ENCODE measurements around the gene LAMTOR2. TPM values are rescaled to one million over a fixed set of nuclear protein-coding genes. Genes with fewer than 3 reads are reported as not detected.
A peak's percentile ranks its signal among the peaks of the same experiment; 100 is the strongest.

LAMTOR2 gene
- total RNA-seq, 4 donors from 2014 or later: 17.3 to 97.6 (median 38.1) TPM

DNA sequence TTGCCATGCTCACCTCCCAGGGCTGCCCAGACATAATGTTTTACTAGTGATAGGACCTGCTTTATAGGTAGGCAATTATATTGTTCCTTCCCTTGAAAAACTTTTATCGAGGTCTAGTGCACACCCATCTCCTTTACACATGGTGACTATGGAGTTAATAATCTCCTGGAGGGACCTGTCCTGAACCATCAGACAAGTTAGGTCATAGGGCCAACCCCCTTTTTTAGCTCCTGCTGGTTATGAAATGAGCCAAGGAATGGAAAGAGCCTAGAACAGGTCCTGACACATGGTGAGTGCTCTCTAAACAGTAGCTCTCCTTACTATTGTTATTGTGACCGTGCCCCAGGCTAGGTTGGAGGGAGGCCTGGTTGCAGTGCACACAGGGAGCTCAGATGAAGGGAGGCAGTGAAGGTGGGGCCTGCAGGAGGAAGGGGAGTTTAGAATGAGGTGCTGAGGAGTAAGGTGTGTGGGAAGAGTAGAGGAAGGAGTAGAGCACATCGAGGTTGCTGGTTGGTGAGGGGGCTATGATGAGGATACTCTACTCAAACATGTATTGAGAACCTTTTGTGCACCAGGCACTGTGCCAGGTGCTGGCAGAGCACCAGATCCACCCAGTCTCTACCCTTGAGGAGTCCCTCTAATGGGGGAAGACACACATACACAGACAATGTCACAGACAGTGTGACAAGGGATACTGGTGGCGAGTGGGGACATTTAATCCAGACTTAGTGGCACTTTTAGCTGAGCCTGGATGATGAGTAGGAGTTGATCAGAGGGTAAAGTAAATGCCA is 45.8 kb downstream of the LAMTOR2 start:
- Histone ChIP-seq H3K4me1 (peaks cover 21 to 35% of the 10 kb centered on the region in 2 donors), H3K27ac (peak overlapping the region in 1 of 2 donors; percentile 30), H3K36me3 (no peaks in the 10 kb centered on the region), H3K9me3 (no peaks in the 10 kb centered on the region), H3K27me3 (no peaks in the 10 kb centered on the region), H3K4me3 (no peak overlapping the region)
- no peak for DNase-seq
- intact Hi-C loops (cut with DNase I; ENCODE audit: low total_unique reads): no loop called here
- no peak for TF ChIP-seq POLR2A (IDR thresholded peaks at IDR 0.05)

- peak overlapping the region; percentile 93 to 99 for H3K27ac ChIP-seq
- no peak for DNase-seq
These were observed 47.3 kb downstream of the LAMTOR2 start for GRCh38 chr1:156101880-156102279.

GRCh38 chr1:156102633-156103511 is 48.3 kb downstream of the LAMTOR2 start:
- Histone ChIP-seq H3K27me3 (no peaks in the 10 kb centered on the region), H3K27ac (peak overlapping the region; percentile 93 to 99), H3K4me3 (no peak overlapping the region), H3K36me3 (no peaks in the 10 kb centered on the region), H3K9me3 (no peaks in the 10 kb centered on the region), H3K4me1 (peaks cover 24 to 39% of the 10 kb centered on the region in 2 donors)
- intact Hi-C loops (cut with DNase I; ENCODE audit: low total_unique reads): no loop called here
- DNase-seq: no peak
- TF ChIP-seq, protein P1, sequence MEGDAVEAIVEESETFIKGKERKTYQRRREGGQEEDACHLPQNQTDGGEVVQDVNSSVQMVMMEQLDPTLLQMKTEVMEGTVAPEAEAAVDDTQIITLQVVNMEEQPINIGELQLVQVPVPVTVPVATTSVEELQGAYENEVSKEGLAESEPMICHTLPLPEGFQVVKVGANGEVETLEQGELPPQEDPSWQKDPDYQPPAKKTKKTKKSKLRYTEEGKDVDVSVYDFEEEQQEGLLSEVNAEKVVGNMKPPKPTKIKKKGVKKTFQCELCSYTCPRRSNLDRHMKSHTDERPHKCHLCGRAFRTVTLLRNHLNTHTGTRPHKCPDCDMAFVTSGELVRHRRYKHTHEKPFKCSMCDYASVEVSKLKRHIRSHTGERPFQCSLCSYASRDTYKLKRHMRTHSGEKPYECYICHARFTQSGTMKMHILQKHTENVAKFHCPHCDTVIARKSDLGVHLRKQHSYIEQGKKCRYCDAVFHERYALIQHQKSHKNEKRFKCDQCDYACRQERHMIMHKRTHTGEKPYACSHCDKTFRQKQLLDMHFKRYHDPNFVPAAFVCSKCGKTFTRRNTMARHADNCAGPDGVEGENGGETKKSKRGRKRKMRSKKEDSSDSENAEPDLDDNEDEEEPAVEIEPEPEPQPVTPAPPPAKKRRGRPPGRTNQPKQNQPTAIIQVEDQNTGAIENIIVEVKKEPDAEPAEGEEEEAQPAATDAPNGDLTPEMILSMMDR (IDR thresholded peaks at IDR 0.05): no peak
- TF ChIP-seq POLR2A (IDR thresholded peaks at IDR 0.05): no peak

More at GRCh38 chr1:156101880-156102279, 47.3 kb downstream of the LAMTOR2 start:
- Histone ChIP-seq H3K9me3 (no peaks in the 10 kb centered on the region), H3K27me3 (no peaks in the 10 kb centered on the region), H3K4me1 (peaks cover 24 to 39% of the 10 kb centered on the region in 2 donors), H3K36me3 (no peaks in the 10 kb centered on the region), H3K4me3 (no peak overlapping the region)
- TF ChIP-seq POLR2A (IDR thresholded peaks at IDR 0.05): no peak
- TF ChIP-seq, protein P1 (IDR thresholded peaks at IDR 0.05): no peak
- intact Hi-C loops (cut with DNase I; ENCODE audit: low total_unique reads): no loop called here

GRCh38 chr1:156103521-156103947 is 49.0 kb downstream of the LAMTOR2 start:
- Histone ChIP-seq H3K4me3 (no peak overlapping the region), H3K27me3 (no peaks in the 10 kb centered on the region), H3K9me3 (no peaks in the 10 kb centered on the region), H3K36me3 (no peaks in the 10 kb centered on the region), H3K4me1 (peaks cover 24 to 39% of the 10 kb centered on the region in 2 donors), H3K27ac (peak overlapping the region; percentile 93 to 99)
- intact Hi-C loops (cut with DNase I; ENCODE audit: low total_unique reads): no loop called here
- TF ChIP-seq POLR2A (IDR thresholded peaks at IDR 0.05): no peak
- TF ChIP-seq, protein P1 (IDR thresholded peaks at IDR 0.05): no peak
- DNase-seq: peak; percentile 61 to 71

- peak; percentile 86 to 88 for DNase-seq
- TF ChIP-seq, protein P1 (IDR thresholded peaks at IDR 0.05): no peak
- TF ChIP-seq POLR2A (IDR thresholded peaks at IDR 0.05): peak; percentile 9 to 30
- Histone ChIP-seq H3K27ac (peak overlapping the region; percentile 93 to 99), H3K9me3 (no peaks in the 10 kb centered on the region), H3K4me1 (peaks cover 24 to 39% of the 10 kb centered on the region in 2 donors), H3K4me3 (no peak overlapping the region), H3K36me3 (no peaks in the 10 kb centered on the region), H3K27me3 (no peaks in the 10 kb centered on the region)
- intact Hi-C loops (cut with DNase I; ENCODE audit: low total_unique reads): no loop called here
These were observed 49.7 kb downstream of the LAMTOR2 start for GRCh38 chr1:156104065-156104810.

Data from uterus (tissue), 4 donors.